Peyer's patch (tissue), 4 donors: Measurements from ENCODE around the gene GPD2. TPM values are rescaled to one million over a fixed set of nuclear protein-coding genes. Genes with fewer than 3 reads are reported as not detected.

Experiments used
- DNase-seq, 3 donors: peaks; one replicate each; pipeline ENCODE4 v3.0.0-alpha.2; 2017 to 2019
- H3K27ac ChIP-seq, 4 donors: fragments of 200-600 bp; sonication (generic); one replicate each; pipeline ENCODE4 v1.5.1; 2016 to 2019
- H3K27me3 ChIP-seq, 2 donors: fragments of 200-600 bp; sonication (generic); one replicate each; pipeline ENCODE4 v1.5.1; 2019
- H3K36me3 ChIP-seq, 3 donors: fragments of 200-600 bp; sonication (generic); one replicate each; pipeline ENCODE4 v1.5.1; 2016 to 2019
- H3K4me1 ChIP-seq, 4 donors: fragments of 200-600 bp; sonication (generic); one replicate each; pipeline ENCODE4 v1.5.1; 2016 to 2019
- H3K4me3 ChIP-seq, 4 donors: fragments of 200-600 bp; sonication (generic); 1 replicate in 3 of 4; 2 replicates in 1 of 4; pipeline ENCODE4 v1.5.1; 2016 to 2019; ENCODE audit warnings: mild to moderate bottlenecking in 1 of 4
- H3K9me3 ChIP-seq, 4 donors: fragments of 200-600 bp; sonication (generic); one replicate each; pipeline ENCODE4 v1.5.1; 2016 to 2019; ENCODE audit warnings: mild to moderate bottlenecking in 1 of 4
- CTCF ChIP-seq, 6 experiments: fragments of 450-650 bp in 4 of 6; fragments of 200-600 bp in 2 of 6; sonication (generic) in 1 of 6; IDR thresholded peaks; one replicate each; pipeline ENCODE4 v1.5.1; 2017 to 2019; ENCODE audit warnings: antibody characterized with exemption in 6 of 6, mild to moderate bottlenecking in 3 of 6, moderate library complexity in 1 of 6
- POLR2A ChIP-seq, 2 donors: fragments of 450-650 bp; IDR thresholded peaks; one replicate each; pipeline ENCODE4 v1.5.1; 2017; ENCODE audit warnings: antibody characterized with exemption in 2 of 2, mild to moderate bottlenecking in 2 of 2, moderate library complexity in 2 of 2
- total RNA-seq, 4 donors: library from RNA; depleted of rRNA; stranded (reverse); fragments of >200 nt; gene quantifications; one replicate each; pipeline ENCODE4 v1.1.0, GENCODE V29; 2016

The GPD2 gene
- total RNA-seq, 4 donors from 2014 or later = 50.3 to 125 (median 83.4) TPM

GRCh38 chr2:156580501-156580900 is 144.3 kb downstream of the GPD2 start:
- Histone ChIP-seq H3K4me3 (no peak overlapping the region), H3K27ac (no peak overlapping the region), H3K27me3 (no peaks in the 10 kb centered on the region), H3K36me3 (peaks cover 0 to 13% (median 0%) of the 10 kb centered on the region in 3 donors), H3K9me3 (no peaks in the 10 kb centered on the region), H3K4me1 (no peaks in the 10 kb centered on the region)
- TF ChIP-seq POLR2A (IDR thresholded peaks at IDR 0.05) (no peak), CTCF (IDR thresholded peaks at IDR 0.05) (no peak)
- no peak for DNase-seq

GRCh38 chr2:156581280-156581679 is 145.1 kb downstream of the GPD2 start:
- H3K36me3 ChIP-seq = peaks cover 0 to 13% (median 0%) of the 10 kb centered on the region in 3 donors
- no peaks in the 10 kb centered on the region for H3K9me3 ChIP-seq
- DNase-seq = no peak
- TF ChIP-seq CTCF (IDR thresholded peaks at IDR 0.05) = no peak
- no peak for TF ChIP-seq POLR2A (IDR thresholded peaks at IDR 0.05)
- H3K4me1 ChIP-seq = no peaks in the 10 kb centered on the region
- H3K4me3 ChIP-seq = no peak overlapping the region
- no peak overlapping the region for H3K27ac ChIP-seq
- no peaks in the 10 kb centered on the region for H3K27me3 ChIP-seq

- no peaks in the 10 kb centered on the region for H3K27me3 ChIP-seq
- H3K9me3 ChIP-seq = no peaks in the 10 kb centered on the region
- peaks cover 0 to 8% (median 0%) of the 10 kb centered on the region in 3 donors for H3K36me3 ChIP-seq
- no peak for DNase-seq
- TF ChIP-seq CTCF (IDR thresholded peaks at IDR 0.05) (no peak), POLR2A (IDR thresholded peaks at IDR 0.05) (no peak)
- H3K4me1 ChIP-seq = no peaks in the 10 kb centered on the region
- H3K27ac ChIP-seq = no peak overlapping the region
- H3K4me3 ChIP-seq = no peak overlapping the region
Observed at GRCh38 chr2:156585457-156585856, 149.3 kb downstream of the GPD2 start.

- Histone ChIP-seq H3K27me3 (no peaks in the 10 kb centered on the region), H3K4me1 (no peaks in the 10 kb centered on the region), H3K27ac (no peak overlapping the region), H3K4me3 (no peak overlapping the region), H3K9me3 (no peaks in the 10 kb centered on the region), H3K36me3 (peaks cover 0 to 8% (median 0%) of the 10 kb centered on the region in 3 donors)
- no peak for TF ChIP-seq POLR2A (IDR thresholded peaks at IDR 0.05)
- TF ChIP-seq CTCF (IDR thresholded peaks at IDR 0.05) = no peak
- no peak for DNase-seq
Observed at GRCh38 chr2:156586621-156587020, 150.4 kb downstream of the GPD2 start.

GRCh38 chr2:156589381-156590079 is 153.4 kb downstream of the GPD2 start:
- Histone ChIP-seq H3K36me3 (peaks cover 0 to under 1% (median 0%) of the 10 kb centered on the region in 3 donors), H3K27me3 (no peaks in the 10 kb centered on the region), H3K4me3 (no peak overlapping the region), H3K27ac (no peak overlapping the region), H3K9me3 (no peaks in the 10 kb centered on the region), H3K4me1 (no peaks in the 10 kb centered on the region)
- no peak for TF ChIP-seq POLR2A (IDR thresholded peaks at IDR 0.05)
- peak in 4 of 6 experiments; percentile 51 to 66 (median 52) for TF ChIP-seq CTCF (IDR thresholded peaks at IDR 0.05)
- DNase-seq = peak in 1 of 3 donors; percentile 46
